T-helper 1 cell treated with Interleukin-12 subunit alpha and Interleukin-12 subunit beta and Interleukin-4 antibody, amounts not matched to agents 30 ng/mL and 1 ng/mL, for 36 hours (primary cell): ENCODE results near the gene FAM204A. TPM values are rescaled to one million over a fixed set of nuclear protein-coding genes. Genes with fewer than 3 reads are reported as not detected.

Source experiments
- intact Hi-C: fragments of 100-400 bp; cut with micrococcal nuclease; formaldehyde crosslinking; loops from one replicate; pipeline ENCODE4 v1.15.1; 2024
- total RNA-seq: library from RNA; stranded (reverse); gene quantifications from 2 replicates; pipeline ENCODE4 v1.2.3, GENCODE V29; 2022

FAM204A gene
- total RNA-seq: 58.7 and 63.0 TPM in 2 replicates

- intact Hi-C loops: loop anchor here (1.0 to 5.0 kb wide), 12 partner anchors 82 to 1550 kb away; partner anchors contain the start of genes MCMBP, RAB11FIP2 and SEC23IP
Measured at GRCh38 chr10:118341791-118342637, at the start of gene FAM204A. TSS of gene FAM204A (minus strand) at chr10:118342324. CDS start at chr10:118336415, 5,909 bp downstream.

DNA sequence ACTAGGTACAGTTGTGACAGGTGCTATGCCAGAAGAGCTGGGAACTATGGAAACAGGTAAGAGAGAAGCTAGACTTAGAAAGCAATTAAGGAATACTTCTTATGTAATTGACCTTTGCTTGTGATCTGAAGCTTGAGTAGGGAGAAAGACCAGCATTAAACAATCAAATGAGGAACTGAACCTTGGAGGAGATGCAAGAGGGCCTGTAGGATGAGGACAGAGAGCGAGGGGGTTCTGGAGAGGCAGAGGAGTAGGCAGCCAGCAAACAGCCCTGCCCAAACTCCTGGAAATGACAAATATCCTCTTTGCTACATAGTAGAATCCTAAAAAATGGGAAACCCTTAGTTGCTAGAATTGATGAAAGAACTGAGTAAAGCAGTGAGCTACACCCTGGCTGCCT is 41.6 kb upstream of the FAM204A start:
- intact Hi-C loops: no loop called here

DNA sequence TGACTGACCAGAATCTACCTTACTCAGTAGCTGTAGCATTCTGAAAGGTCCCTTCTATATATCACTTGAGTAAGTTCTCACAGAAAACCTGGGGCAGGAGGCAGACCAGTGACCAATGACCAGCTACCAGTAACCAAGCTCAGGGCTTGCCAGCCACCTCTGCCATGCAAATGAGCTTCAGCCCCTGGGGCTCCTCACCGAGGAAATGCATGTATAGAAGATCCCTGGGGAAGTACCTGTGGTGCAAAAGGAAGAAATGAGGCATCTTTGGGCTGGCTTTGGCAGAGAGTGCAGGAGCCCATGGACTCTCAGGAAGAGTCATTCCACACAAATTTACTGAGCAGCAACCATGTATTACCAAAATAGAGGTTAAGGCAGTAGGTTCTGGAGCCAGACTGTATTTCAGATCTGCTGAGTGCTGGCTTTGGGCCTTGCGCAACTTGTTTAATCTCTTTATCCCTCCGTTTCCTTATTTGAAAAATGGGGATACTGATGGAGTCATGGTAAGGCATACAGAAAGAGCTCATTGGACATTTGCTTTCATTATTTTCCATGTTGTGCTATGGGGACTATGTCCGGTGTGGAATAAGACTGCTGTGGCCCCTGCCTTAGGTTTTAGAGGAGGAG is 41.1 kb upstream of the FAM204A start:
- intact Hi-C loops: no loop called here

DNA sequence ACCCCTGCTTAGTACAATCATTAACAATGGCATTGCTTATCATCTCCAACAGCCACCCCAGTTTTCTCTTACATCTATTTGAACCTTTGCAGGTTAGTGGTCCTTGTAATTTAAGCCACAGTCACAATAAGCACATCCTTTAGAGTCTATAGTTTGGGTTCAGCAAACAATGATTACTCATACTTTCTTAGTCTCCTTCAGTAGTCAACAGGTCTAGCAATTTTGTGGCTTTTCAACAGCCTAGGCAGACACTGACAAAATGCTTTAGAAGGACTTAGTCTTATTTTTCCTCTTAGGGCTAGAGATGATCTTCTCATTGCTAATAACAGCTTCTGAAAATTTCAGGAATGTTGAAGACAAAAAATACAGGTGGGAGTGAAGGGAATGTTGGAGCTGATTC is 32.3 kb upstream of the FAM204A start:
- intact Hi-C loops: no loop called here

- intact Hi-C loops: no loop called here
Measured at GRCh38 chr10:118373786-118374185, 31.7 kb upstream of the FAM204A start.

DNA sequence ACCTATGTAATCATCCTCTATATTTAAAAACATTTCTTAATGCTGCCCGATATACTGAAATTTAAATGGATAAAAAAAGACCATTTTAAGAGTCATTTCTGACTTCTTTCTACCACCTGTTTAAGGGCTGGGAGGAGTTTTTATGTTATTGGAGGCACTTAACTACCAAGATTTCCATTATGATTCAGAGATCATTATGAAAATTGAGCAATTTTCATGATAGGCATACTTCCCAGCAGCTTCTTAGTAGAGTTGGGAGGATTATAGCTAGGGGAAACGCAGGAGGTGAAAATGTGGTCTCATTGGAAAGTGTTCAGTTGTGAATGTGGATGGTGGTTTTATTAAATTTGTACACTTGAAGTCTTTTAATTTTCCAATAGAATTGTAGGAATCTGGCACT is 28.4 kb upstream of the FAM204A start:
- intact Hi-C loops: no loop called here

- intact Hi-C loops: no loop called here
Measured at GRCh38 chr10:118369641-118370205, 27.6 kb upstream of the FAM204A start.

- intact Hi-C loops: no loop called here
Measured at GRCh38 chr10:118365702-118366101, 23.6 kb upstream of the FAM204A start.

- intact Hi-C loops: no loop called here
Measured at GRCh38 chr10:118362103-118362502, 20.0 kb upstream of the FAM204A start.

GRCh38 chr10:118358327-118358726 is 16.2 kb upstream of the FAM204A start:
- intact Hi-C loops: no loop called here

DNA sequence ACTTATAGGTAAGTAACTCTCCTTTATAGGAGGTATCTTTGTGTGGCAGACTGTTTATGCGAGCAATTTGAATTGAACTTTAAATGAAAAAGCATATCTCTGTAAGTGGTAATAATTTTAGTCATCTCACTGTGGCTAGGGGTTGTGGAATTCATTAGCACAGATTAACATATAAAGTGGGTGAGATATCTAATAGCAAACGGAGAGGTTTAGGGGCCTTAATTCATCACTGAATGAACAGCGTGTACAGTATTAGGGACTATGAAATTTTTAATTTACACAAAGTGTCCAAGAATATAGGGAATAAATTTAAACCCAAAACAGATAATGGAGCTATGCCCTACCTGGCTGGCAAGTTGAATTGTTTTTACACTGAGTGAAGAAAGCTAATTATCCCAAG is 15.7 kb upstream of the FAM204A start:
- intact Hi-C loops: no loop called here

DNA sequence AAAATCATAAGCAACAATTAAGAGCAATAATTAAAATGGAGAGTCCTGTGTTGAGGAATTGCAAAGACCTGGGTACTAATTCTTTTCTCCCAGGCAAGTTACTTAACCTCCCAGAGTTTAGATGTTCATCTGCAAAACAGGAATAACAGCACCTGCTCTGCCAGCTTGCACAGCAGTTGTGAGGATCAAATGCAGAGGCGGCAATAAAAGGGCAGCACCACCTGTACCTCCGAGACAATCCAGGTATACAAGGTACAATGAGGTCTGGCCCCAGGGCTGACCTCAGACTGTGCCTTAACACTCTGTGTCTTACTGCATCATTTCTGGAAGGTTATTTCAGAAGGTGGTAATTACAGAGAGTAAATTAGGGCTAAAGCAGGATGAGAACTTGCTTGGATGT is 14.5 kb upstream of the FAM204A start:
- intact Hi-C loops: no loop called here

- intact Hi-C loops: no loop called here
Measured at GRCh38 chr10:118355234-118355633, 13.1 kb upstream of the FAM204A start.

GRCh38 chr10:118349235-118349634 is 7.1 kb upstream of the FAM204A start:
- intact Hi-C loops: no loop called here

- intact Hi-C loops: loop anchor here (5.0 kb wide), 2 partner anchors 689 to 1549 kb away; partner anchors contain the start of gene SEC23IP
Measured at GRCh38 chr10:118343549-118343948, 1.4 kb upstream of the FAM204A start.

- intact Hi-C loops: loop anchor here (5.0 kb wide), 2 partner anchors 689 to 1549 kb away; partner anchors contain the start of gene SEC23IP
Measured at GRCh38 chr10:118343115-118343514, 991 bp upstream of the FAM204A start.

- intact Hi-C loops: loop anchor here (1.0 to 5.0 kb wide), 12 partner anchors 82 to 1550 kb away; partner anchors contain the start of genes MCMBP, RAB11FIP2 and SEC23IP
Measured at GRCh38 chr10:118342638-118343020, 505 bp upstream of the FAM204A start.

DNA sequence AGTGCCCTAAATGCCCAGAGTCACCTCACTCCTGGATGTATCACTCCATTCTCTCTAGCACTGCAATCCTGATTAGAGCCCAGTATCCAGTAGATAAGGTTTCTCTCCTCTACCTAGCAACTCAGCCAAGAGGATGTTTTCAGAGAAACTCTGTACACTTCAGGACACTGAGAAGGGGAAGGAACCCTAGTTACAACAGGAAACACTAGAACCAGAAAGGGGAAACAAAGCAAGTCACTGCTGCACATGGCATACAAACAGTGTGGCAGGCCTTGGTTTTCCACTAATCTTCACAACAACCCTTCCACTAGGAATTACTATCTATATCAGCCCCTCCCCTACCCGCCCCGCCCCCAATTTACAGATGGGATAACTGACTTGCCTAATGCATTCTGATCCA is 1.6 kb downstream of the FAM204A start:
- intact Hi-C loops: loop anchor here (5.0 kb wide), 2 partner anchors 692 to 1552 kb away; partner anchors contain the start of gene SEC23IP

DNA sequence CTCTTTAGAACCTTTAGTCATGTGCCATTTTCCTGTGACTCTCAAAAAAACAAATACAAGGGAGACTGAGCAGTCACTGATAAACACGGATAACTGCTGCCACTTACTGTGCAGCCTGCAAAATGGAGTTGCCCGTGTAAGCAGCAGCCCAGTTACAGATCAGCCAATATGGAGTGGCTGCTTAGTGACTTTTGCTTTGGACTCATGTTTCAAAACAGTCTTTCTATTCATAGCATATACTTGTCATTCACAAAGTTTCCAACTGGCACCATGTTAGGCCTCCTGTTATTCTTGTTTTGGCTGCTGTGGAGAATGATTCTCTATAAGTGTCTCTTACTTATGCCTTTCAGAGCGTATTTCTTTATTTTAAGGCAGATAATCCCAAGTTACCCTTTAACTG is 3.0 kb downstream of the FAM204A start:
- intact Hi-C loops: no loop called here

- intact Hi-C loops: no loop called here
Measured at GRCh38 chr10:118337356-118337755, 4.8 kb downstream of the FAM204A start.

GRCh38 chr10:118333871-118334270 is 8.3 kb downstream of the FAM204A start:
- intact Hi-C loops: no loop called here
